ENCODE data around the gene CCL4.

GRCh38 chr17:36086791-36087190 is 16.8 kb upstream of the CCL4 start:
- no peak for TF ChIP-seq CTCF (conservative IDR thresholded peaks at IDR 0.05; ENCODE audit: low read length)
- TF ChIP-seq EZH2phosphoT487 (IDR thresholded peaks at IDR 0.05; ENCODE audit: borderline replicate concordance): no peak
